GDM1 (cell line): ENCODE data around the gene WTIP.
A peak's percentile ranks its signal among the peaks of the same experiment; 100 is the strongest.
"Not testable (repeated sequence)": the region's sequence is repeated elsewhere in the genome, so short reads cannot be mapped to it uniquely, and the experiment has no call there.

Source experiments
- DNase-seq: peaks from one replicate; lab custom pipeline; 2025; lab: John Stamatoyannopoulos, UW

Gene WTIP

DNA sequence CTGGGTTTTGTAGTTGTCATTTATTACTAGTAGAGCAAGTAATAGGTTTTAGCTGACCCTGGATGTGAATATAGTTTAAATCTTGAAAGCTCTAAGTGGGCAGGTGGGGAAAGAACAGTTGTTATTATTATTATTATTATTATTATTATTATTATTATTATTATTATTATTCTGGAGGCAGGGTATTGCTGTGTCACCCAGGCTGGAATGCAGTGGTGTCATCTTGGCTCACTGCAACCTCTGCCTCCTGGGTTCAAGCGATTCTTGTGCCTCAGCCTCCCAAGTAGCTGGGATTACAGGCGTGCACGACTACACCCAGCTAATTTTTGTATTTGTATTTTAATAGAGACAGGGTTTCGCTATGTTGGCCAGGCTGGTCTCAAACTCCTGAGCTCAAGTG is 3.1 kb upstream of the WTIP start:
- DNase-seq: not testable (repeated sequence)

DNA sequence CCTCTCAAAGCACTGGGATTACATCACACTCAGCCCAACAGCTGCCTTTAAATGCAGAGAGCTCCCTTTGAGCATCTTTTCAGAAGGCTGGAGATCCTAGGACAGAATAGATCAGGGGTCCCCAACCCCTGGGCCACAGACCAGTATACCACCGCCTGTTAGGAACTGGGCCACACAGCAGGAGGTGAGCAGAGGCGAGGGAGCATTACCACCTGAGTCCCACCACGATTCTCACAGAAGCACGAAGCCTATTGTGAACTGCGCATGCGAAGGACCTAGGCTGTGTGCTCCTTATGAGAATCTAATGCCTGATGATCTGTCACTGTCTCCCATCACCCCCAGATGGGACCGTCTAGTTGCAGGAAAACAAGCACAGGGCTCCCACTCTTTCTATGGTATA is 2.2 kb upstream of the WTIP start:
- DNase-seq: no peak

DNA sequence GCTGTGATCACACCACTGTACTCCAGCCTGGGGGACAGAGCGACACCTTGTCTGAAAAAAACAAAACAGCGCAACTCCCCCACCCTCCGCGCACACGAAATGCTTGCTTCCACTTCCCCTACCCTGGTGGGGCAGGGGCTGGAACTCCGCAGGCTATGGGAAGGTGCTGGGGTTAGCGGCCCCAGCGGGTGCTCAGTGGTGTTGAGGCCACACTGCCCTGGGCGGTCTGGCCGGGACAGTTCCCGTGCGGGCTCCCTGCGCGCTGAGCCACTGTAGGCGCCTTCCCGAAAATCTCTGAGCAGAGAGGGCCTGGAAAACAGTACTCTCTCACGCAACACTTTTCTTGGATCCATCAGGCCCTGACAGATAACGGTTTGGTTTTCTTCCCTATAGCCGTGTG is 1.1 kb upstream of the WTIP start:
- no peak for DNase-seq

DNA sequence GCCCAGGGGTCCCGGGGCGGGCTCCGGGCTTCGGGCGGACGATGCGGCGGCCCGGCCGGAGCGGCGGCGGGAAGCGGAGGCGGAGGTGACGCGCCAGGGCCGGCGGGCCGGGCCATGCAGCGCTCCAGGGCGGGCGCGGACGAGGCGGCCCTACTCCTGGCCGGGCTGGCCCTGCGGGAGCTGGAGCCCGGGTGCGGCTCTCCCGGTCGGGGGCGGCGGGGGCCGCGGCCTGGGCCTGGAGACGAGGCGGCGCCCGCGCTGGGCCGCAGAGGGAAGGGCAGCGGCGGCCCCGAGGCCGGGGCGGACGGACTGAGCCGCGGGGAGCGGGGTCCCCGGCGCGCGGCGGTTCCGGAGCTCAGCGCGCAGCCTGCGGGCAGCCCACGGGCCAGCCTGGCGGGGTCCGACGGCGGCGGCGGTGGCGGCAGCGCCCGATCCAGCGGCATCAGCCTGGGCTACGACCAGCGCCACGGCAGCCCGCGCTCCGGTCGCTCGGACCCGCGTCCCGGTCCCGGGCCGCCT is 362 bp downstream of the WTIP start:
- no peak for DNase-seq

DNA sequence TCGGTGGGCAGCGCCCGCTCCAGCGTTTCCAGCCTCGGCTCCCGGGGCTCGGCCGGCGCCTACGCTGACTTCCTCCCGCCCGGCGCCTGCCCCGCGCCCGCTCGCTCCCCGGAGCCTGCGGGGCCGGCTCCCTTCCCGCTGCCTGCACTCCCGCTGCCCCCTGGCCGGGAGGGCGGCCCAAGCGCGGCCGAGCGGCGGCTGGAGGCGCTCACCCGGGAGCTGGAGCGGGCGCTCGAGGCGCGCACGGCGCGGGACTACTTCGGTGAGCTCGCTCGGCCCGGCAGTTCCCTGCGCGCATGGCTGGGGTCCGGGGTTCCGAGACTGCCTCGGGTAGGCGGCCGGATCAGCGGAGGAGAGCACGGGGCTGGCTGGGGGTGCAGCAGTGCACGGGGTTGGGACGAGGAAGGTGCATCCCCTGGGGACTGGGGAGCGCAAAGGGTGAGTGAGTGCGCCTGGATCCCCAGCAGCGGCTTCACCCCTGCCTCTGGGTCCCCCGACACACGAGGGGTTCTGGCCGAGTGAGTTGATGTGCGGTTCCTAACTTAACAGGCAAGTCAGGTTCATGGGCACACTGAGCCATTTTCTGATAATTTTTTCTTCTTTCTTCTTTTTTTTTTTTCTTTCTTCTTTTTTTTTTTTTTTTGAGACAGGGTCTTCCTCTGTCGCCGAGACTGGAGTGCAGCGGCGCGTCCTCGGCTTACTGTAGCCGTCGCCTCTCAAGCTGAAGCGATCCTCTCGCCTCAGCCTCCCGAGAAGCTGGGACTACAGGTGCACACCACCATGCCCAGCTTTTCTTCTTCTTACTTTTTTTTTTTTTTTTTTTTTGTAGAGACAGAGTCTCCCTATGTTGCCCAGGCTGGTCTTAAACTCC is 1.1 kb downstream of the WTIP start:
- no peak for DNase-seq

DNA sequence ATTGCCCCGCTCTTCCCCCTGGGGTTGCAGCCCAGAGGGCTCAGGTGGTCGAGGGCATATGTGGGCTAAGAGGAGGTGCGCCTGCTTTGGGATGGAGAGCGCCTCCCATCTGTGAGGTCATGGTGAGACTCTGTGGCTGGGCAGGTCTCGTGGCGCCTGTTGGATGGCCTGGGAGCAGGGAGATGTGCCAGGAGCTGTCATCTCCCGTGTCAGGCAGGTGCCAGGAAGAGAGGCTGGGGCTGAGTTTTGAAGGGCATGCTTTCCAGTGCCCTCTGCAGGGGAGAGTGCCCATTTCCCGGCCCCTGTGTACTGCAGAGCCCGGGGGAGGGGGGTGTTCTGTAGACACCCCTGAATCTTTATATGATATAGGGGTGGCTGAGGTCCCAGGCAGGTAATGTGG is 2.8 kb downstream of the WTIP start:
- no peak for DNase-seq

DNA sequence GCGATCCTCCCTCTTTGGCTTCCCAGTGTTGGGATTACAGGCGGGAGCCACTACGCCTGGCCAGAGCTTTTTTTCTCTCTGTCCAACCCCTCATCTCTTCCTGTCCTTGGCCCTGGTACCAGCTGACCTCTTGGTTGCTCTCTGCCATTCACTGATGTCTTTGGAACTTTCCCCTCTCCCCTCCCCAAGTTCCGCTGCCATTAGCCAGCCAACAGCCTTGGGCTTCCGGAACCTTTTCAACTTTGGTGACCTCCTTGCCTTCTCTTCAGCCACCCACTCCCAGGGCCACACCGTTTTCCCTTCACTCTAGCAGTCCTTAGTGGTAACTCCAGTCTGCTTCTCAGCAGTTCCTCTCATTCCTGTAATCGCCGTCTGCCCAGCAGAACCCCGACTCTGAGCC is 4.3 kb downstream of the WTIP start:
- no peak for DNase-seq

DNA sequence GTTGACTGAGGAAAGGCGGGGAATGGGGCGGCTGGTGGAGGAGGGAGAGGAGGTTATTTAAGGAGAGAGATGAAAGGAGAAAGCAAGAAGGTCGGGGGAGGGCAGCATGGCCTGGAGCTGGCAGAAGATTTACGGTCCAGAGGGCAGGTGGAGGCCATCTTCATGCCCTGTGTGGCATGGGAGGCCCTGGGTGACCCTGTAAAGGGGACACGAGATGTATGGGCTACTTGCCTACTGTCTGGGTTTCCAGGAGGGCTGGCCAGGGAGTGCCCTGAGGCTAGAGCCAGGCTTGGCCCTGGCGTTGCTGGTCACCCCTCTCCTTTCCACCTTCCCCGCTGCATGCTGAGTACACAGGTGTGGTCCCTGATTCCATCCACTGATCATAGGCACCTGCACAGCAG is 6.1 kb downstream of the WTIP start:
- DNase-seq: no peak

DNA sequence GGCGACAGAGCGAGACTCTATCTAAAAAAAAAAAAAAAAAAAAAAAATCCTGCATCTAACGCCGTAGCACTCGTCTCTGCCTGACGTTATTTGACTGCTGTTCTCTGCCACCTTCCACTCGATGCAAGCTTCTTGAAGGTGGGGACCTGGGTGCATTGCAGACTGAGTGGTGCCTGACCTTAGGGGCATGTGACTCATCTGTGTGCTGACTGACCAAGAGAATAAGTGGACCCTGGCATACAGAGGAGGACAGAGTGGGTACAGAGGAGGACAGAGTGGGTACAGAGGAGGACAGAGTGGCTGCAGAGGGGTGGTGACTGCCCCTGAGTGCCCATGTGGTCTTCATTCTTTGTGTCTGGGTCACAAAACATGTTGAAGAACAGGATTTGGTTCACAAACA is 7.6 kb downstream of the WTIP start:
- DNase-seq: no peak

DNA sequence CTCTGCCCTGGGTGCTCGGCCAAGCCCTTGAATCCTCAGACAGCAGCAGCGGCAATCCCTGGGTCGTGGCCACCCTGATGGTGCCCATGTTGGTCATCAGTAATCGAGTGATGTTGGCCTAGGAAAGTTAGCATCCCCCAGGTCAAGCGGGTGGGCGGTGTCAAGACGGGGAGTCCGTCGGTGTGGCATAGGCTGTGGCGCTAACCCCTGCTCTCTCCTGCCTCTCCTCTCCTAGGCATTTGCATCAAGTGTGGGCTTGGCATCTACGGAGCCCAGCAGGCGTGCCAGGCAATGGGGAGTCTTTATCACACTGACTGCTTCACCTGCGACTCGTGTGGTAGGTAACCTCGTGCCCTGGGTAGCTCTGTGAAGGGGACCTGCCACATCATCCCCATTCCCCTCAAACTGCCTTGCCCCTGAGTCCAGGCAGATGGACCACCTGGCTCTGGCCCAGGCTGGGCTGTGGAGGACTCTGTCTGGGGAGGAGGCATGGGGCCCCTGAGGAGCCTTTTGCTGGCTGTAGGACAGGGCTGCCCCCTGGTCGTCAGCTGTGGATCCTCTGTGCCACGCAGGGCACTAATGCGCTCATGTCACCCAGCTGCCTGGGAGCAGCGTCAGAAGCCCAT is 8.7 kb downstream of the WTIP start:
- DNase-seq: no peak

DNA sequence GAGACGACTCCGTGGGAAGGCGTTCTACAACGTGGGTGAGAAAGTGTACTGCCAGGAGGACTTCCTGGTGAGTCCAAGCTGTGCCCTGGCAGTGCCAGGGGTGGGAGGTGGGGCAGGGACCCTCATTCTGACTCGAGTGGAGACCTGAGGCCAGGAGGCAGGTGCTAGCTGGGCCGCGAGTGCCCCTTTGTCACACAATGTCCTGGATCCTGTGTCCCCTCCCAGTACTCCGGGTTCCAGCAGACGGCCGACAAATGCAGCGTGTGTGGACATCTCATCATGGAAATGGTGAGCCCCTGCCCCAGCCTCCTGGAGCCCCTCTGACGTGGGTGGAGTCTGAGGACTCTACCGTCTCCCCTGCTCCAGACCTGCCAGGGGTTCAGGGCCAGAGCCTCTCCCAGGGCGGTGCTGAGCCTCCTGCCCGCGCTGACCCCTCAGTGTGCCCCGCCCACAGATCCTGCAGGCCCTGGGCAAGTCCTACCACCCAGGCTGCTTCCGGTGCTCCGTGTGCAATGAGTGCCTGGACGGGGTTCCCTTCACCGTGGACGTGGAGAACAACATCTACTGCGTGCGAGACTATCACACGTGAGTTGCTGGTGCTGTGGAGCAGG is 11.6 kb downstream of the WTIP start:
- no peak for DNase-seq

DNA sequence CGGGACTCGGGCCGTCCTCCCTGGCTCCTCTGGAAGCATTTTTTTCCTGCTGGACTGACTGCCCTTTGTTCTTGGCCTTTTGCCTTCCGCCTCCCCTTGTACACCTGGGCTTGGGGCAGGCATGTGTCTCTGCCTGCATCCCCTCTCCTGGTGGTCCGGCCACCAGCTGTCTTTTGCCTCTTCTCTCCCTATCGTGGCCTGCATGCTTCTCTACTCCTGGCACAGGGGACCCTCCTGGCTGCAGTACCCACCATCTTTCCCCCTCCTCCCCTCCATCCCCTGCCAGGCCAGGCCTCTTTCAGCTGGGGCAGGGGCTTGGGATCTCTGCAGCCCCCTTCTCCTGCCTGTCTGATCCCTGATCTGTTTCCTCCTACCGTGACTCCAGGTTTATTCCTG is 12.1 kb downstream of the WTIP start:
- no peak for DNase-seq

DNA sequence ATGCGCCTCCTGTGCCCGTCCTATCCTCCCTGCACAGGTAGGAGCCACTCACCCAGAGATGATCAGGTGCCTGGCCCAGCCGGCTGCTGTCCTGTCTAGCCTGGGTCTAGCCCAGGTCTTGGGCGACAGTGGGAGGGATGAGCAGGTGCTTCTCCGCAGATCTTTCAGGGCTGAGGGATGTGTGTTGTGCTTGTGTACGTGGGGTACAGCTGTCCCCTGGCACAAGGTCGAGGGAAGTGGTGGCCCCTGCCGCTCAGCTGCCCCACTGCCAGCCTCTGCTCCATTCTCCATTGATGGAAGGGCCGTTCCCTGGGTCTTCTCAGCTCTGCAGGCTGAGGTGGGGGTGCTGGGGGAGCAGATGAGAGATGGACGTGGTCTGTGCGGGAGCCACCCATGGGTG is 13.0 kb downstream of the WTIP start:
- DNase-seq: no peak

DNA sequence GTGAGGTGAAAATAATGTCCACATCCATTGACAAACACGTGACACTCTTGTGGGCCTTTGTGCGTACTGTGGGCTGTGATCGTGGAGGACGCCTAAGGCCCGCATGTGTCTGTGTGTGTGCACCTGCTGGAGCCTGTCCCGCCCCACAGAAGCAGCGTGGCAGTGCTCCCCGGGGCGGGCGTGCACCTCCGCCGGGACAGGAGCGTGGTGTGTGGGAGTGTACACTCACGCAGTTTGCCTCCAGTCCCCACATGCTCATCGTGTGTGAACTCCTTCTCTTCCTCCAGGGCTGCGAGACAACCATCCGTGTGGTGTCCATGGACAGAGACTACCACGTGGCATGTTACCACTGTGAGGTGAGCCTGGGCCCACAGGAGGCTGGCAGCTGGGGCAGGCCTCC is 13.9 kb downstream of the WTIP start:
- no peak for DNase-seq

DNA sequence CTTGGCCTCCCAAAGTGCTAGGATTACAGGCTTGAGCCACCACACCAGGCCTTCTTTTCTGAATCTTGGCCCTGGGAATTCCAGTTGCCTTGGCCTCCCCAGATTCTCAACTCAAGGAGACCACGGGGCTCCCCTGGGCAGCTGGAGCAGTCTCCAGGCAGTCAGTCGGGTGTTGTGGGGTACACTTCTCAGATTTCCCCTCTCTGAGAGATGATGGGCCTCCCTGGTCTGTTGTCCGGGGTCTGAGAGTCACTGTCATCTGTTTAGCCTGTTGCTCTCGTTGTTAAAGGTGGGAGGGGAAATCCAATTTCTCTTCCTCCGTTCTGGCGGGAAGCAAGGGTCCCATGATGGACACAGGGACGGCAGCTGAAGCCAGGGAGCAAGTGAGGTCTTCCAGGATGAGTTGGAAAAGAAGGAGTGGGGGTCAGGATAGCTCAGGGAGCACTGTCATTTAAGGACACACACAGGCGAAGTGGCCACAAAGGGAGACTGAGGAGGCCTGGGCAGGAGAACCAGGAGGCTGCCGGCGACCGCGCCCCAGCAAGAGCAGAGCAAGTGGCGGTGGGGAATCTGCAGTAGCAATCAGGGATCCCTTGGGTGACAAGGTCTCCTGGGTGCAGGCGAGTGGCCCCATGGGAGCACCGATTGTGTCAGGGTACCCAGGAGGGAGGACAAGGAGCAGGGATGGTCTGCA is 15.7 kb downstream of the WTIP start:
- DNase-seq: no peak

DNA sequence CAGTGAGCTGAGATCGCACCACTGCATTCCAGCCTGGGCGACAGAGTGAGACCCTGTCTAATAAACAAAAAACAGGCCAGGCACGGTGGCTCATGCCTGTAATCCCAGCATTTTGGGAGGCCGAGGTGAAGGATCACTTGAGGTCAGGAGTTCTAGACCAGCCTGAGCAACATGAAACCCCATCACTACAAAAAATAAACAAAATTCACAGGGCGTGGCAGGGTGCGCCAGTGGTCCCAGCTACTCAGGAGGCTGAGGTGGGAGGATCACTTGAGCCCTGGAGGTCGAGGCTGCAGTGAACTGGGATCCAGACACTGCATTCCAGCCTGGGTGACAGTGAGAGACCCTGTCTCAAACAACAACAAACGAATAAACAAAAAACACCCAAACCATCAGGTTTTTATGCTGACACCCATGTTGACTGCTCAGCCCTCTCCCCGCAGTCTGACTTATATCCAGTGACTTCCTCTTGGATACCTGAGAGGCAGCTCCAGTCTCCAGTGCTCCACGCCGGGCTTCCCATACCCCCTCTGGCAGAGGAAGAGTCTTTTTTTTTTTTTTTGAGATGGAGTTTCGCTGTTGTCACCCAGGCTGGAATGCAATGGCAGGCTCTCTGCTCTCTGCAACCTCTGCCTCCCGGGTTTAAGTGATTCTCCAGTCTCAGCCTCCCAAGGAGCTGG is 17.7 kb downstream of the WTIP start:
- DNase-seq: no peak

DNA sequence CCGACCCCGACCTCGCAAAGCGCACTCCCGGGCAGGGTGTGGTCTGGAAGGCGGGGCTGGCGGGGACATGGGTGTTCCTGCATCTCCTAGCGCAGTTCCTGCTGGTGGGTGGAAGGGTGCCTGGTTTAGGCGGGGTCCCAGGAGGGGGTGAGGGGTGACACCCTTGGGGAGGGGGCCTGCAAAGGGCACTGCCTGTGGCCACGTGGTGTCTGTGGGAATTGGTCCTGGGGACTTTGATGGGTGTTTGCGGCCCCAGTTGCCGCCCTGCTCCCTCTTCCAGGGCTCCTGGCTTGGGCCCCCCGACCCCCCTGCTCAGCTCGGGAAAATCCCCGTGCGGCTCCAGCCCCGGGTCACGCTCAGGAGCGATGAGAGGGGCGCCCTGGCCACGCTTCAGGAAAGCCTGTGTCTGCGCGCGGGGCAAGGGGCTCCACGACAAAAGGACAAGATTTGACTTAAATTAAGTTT is 19.1 kb downstream of the WTIP start:
- no peak for DNase-seq

DNA sequence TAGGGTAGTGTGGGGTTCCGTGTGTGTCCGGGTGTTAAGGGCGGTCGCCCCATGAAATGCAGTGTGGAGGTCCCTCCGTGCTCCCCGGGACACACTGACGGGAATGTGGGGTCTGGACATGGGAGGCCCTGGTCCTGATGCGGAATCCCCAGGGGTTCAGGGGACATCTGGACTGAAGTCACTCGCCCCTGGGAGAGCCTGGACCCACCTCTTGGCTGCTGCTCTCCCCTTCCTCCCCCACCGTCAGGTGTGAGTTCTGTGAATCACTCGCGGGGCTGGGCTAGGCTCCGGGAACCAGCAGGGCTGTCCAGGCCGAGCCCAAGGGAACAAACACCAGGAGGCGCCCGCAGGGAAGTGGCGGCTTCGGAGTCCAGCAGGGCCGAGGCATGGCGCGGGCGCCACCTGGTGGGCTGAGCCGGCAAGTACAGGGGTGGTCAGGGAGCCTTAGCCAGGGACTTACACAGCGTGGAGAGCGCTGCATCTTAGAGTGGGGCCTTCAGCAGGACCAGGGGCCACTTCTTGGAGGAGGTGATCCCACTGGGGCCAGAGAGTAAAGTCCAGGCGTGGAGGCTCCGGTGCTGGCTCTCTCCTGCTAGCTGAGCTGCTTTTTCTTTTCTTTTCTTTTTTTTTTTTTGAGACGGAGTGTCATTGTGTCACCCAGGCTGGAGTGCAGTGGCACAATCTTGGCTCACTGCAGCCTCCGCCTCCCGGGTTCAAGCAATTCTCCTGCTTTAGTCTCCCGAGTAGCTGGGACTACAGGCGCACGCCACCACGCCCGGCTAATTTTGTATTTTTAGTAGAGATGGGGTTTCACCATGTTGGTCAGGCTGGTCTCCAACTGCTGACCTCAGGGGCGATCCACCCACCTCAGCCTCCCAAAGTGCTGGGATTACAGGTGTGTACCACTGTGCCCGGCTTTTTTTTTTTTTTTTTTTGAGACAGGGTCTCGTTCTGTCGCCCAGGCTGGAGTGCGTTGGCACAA is 20.1 kb downstream of the WTIP start:
- DNase-seq: peak; percentile 72

DNA sequence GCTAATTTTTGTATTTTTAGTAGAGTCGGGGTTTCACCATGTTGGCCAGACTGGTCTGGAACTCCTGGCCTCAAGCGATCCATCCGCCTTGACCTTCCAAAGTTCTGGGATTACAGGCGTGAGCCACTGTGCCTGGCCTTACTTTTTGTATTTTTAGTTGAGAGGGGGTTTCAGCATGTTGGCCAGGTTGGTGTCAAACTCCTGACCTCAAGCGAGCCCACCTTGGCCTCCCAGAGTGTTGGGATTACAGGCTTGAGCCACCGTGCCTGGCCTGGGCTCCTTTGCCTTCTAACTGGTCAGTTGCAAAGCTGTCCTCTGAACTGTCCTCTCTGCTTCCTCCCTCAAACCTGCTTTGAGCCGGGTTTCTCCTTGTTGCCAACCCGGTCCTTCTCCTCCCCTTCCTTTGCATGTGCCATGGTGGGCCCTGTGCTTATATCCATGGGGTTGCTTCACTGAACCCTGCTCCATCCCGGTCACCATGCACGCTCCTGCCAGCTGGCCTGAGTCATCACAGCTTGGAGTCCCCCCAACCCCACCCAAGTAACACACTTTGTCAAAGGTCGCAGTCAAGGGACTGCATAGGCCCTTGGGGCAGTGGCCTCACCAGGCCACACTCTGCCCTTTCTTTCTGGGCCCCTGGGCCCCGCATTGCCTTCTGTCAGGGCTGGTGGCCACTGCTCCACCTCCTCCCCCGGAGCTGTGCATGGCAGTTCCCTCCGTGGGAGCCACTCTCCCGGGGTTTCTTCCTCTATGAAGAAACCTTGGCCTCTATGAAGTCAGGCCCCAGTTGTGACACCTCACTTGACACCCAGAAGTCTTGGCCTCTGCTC is 21.2 kb downstream of the WTIP start:
- DNase-seq: no peak
